ENCODE measurements around the gene GFI1B. TPM values are rescaled to one million over a fixed set of nuclear protein-coding genes. Genes with fewer than 3 reads are reported as not detected.
A peak's percentile ranks its signal among the peaks of the same experiment; 100 is the strongest.

Gene GFI1B
- total RNA-seq, 4 donors from 2014 or later, result 0.14 TPM; not detected in 3

DNA sequence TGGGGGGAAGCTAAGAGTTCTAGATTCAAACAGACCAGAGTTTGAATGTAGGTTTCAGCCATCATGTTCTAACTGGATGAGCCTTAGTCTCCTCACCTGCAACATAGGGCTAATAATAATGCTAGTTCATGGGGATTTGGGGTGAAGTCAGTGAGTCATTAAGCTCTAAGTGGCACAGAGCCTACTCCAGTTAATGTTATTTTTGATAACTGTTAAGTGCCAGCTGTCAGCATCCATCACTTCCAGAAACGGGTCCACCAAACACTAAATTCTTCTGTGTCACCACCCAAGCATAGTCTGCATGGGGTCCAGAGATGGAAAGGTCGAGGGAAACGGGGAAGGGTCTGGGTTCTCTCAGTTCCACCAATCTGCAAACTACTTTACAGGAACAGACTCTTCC, 32.3 kb upstream of the GFI1B start:
- H3K4me3 ChIP-seq, result no peak overlapping the region
- H3K36me3 ChIP-seq, result no peaks in the 10 kb centered on the region
- H3K27me3 ChIP-seq, result no peaks in the 10 kb centered on the region
- H3K9me3 ChIP-seq, result no peaks in the 10 kb centered on the region
- DNase-seq, result no peak
- H3K4me1 ChIP-seq, result peaks cover 0 to 3% of the 10 kb centered on the region in 2 donors
- no peak for TF ChIP-seq CTCF (IDR thresholded peaks at IDR 0.05)
- no peak for TF ChIP-seq POLR2A (IDR thresholded peaks at IDR 0.05)
- intact Hi-C loops (cut with DNase I; ENCODE audit: low total_unique reads), result no loop called here
- H3K27ac ChIP-seq, result peak overlapping the region in 1 of 2 donors; percentile 6

- TF ChIP-seq POLR2A (IDR thresholded peaks at IDR 0.05) (no peak), CTCF (IDR thresholded peaks at IDR 0.05) (no peak)
- Histone ChIP-seq H3K27ac (no peak overlapping the region), H3K4me1 (no peaks in the 10 kb centered on the region), H3K36me3 (no peaks in the 10 kb centered on the region), H3K4me3 (no peak overlapping the region), H3K9me3 (no peaks in the 10 kb centered on the region), H3K27me3 (no peaks in the 10 kb centered on the region)
- intact Hi-C loops (cut with DNase I; ENCODE audit: low total_unique reads), result no loop called here
- DNase-seq, result peak in 1 of 2 donors; percentile 28
Measured at GRCh38 chr9:132946631-132947295, 31.7 kb upstream of the GFI1B start.

- Histone ChIP-seq H3K4me3 (no peak overlapping the region), H3K27ac (no peak overlapping the region), H3K27me3 (no peaks in the 10 kb centered on the region), H3K4me1 (no peaks in the 10 kb centered on the region), H3K36me3 (no peaks in the 10 kb centered on the region), H3K9me3 (no peaks in the 10 kb centered on the region)
- intact Hi-C loops (cut with DNase I; ENCODE audit: low total_unique reads), result no loop called here
- DNase-seq, result no peak
- TF ChIP-seq CTCF (IDR thresholded peaks at IDR 0.05), result no peak
- TF ChIP-seq POLR2A (IDR thresholded peaks at IDR 0.05), result no peak
Measured at GRCh38 chr9:132947756-132948155, 30.7 kb upstream of the GFI1B start.

DNA sequence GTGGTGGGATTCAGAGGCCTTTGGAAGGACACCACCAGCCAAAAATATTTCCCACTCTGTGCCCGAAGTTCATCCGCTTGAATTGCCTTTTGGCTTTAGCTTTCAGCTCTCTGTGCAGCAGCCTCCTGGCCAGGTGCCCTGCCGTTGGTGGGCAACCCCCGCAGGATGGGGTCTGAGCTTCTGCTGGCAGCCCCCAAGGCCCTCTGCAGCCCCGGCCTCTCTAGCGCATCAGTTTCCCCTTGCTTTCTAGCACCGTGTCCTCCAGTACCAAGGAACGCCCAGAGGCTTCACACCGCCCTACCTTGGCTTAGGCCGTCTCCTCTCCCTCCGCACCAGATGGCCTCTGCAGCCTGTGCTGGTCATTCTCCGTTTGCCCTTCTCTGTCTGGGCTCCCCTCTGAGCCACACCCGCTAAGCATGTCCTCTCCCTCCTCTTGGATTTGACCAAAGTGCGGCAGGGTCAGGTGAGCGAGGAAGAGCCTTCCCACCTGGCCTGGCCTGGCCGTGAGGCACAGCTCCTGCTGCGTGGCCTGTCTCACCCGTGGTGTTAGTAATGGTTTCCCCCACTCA, 29.9 kb upstream of the GFI1B start:
- DNase-seq, result no peak
- H3K4me3 ChIP-seq, result no peak overlapping the region
- TF ChIP-seq POLR2A (IDR thresholded peaks at IDR 0.05) (no peak), CTCF (IDR thresholded peaks at IDR 0.05) (no peak)
- H3K36me3 ChIP-seq, result no peaks in the 10 kb centered on the region
- no peak overlapping the region for H3K27ac ChIP-seq
- intact Hi-C loops (cut with DNase I; ENCODE audit: low total_unique reads), result no loop called here
- H3K9me3 ChIP-seq, result no peaks in the 10 kb centered on the region
- H3K4me1 ChIP-seq, result no peaks in the 10 kb centered on the region
- H3K27me3 ChIP-seq, result no peaks in the 10 kb centered on the region

- no peak for TF ChIP-seq POLR2A (IDR thresholded peaks at IDR 0.05)
- Histone ChIP-seq H3K4me3 (no peak overlapping the region), H3K36me3 (no peaks in the 10 kb centered on the region), H3K27ac (no peak overlapping the region), H3K27me3 (no peaks in the 10 kb centered on the region), H3K4me1 (no peaks in the 10 kb centered on the region), H3K9me3 (no peaks in the 10 kb centered on the region)
- DNase-seq, result no peak
- intact Hi-C loops (cut with DNase I; ENCODE audit: low total_unique reads), result no loop called here
Measured at GRCh38 chr9:132949709-132950108, 28.8 kb upstream of the GFI1B start.
